ENCODE measurements around the gene NEK8.
"Not testable (repeated sequence)": the region's sequence is repeated elsewhere in the genome, so short reads cannot be mapped to it uniquely, and the experiment has no call there.

GRCh38 chr17:28723836-28724499 lies 4.6 kb upstream of the NEK8 start:
- TF ChIP-seq CTCF (IDR thresholded peaks at IDR 0.05; ENCODE audit: low read length); EZH2 (IDR thresholded peaks at IDR 0.05; ENCODE audit: borderline replicate concordance, low read length): not testable (repeated sequence)

Data from OCI-LY1 (cell line).